Amygdala (tissue), 56 donors: Measurements from ENCODE around the gene ERCC6L.

Experiments used
- DNase-seq, 56 donors: peaks; one replicate each; lab custom pipeline; 2025; lab: John Stamatoyannopoulos, UW

The ERCC6L gene, protein sequence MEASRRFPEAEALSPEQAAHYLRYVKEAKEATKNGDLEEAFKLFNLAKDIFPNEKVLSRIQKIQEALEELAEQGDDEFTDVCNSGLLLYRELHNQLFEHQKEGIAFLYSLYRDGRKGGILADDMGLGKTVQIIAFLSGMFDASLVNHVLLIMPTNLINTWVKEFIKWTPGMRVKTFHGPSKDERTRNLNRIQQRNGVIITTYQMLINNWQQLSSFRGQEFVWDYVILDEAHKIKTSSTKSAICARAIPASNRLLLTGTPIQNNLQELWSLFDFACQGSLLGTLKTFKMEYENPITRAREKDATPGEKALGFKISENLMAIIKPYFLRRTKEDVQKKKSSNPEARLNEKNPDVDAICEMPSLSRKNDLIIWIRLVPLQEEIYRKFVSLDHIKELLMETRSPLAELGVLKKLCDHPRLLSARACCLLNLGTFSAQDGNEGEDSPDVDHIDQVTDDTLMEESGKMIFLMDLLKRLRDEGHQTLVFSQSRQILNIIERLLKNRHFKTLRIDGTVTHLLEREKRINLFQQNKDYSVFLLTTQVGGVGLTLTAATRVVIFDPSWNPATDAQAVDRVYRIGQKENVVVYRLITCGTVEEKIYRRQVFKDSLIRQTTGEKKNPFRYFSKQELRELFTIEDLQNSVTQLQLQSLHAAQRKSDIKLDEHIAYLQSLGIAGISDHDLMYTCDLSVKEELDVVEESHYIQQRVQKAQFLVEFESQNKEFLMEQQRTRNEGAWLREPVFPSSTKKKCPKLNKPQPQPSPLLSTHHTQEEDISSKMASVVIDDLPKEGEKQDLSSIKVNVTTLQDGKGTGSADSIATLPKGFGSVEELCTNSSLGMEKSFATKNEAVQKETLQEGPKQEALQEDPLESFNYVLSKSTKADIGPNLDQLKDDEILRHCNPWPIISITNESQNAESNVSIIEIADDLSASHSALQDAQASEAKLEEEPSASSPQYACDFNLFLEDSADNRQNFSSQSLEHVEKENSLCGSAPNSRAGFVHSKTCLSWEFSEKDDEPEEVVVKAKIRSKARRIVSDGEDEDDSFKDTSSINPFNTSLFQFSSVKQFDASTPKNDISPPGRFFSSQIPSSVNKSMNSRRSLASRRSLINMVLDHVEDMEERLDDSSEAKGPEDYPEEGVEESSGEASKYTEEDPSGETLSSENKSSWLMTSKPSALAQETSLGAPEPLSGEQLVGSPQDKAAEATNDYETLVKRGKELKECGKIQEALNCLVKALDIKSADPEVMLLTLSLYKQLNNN

DNA sequence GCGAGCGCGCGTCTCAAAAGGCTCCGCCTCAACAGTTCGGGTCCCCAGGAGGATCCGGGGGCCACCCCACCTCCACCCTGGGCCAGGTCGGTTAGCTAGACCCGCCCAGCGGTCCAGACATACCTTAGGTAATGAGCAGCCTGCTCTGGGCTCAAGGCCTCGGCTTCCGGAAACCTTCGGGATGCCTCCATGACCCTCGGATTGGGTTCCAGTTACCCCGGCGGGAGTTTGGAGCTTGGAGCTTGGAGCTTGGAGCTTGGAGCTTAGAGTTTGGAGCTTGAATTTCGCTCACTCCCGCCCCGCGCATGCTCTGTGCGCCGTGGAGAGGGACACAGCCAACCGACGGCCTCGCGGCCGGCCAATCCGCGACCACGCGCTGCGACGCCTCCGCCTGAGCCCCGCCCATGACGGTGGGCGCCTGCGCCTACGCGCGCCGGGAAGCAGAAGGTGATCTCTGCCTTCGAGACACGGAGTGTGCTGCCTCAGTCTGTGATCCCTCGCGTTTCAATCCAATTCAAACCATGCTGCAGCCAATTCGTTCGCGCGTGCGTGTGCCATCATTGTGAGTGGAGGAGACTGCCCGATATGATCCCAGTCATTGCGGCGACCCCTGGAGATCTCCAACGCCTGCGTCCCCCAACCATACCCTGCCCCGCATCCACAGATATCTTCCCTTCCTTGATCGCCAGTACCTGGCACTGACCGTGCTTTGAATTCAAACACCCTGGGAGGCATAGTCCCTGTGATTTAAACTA, at the start of gene ERCC6L:
Gene ERCC6L, minus strand, starts transcription at position 307 of the 755 bp plus-strand sequence. Its CDS starts 116 bp downstream, at position 191.
- peak in 55 of 56 donors; percentile 17 to 86 (median 65) for DNase-seq

DNA sequence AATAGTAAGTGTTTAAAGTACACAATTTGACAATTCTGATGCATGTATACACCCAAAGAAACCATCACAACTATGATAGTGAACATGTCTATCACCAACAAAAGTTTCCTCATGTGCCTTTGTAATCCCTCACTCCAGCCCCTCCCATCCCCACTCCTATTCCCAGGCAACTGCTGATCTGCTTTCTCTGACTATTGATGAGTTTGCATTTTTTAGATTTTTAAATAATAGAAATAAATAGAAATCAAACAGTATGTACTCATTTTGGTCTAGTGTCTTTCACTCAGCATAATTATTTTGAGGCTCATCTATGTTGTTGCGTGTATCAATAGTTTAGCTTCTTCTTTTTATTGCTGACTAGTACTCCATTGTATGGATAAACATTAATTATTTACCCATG, 43.5 kb upstream of the ERCC6L start:
- no peak for DNase-seq

DNA sequence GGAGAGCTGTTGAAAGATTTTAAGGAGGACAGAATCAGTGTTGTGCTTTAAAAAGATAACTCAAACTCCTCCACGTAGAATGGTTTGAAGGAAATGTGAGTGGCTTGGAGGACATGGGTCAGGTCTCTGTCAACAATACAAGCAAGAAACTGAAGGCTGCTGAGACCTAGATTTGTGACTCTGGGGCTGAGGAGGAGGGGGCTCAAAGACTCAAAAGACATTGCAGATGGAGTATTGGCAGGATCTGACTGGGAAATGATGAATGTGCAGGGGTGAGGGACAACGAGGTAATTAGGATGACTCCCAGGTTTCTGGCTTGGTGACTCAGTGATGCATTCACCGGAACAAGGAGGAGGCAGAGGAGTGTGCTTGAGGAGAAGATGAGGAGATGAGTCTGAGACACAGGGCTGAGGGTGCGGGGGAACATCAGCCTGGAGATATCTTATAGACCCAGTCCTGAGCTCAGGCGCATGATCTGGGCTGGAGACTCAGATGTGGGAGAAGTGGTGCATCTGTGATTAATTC, 41.6 kb upstream of the ERCC6L start:
- peak in 3 of 56 donors; percentile 1 to 20 (median 11) for DNase-seq

DNA sequence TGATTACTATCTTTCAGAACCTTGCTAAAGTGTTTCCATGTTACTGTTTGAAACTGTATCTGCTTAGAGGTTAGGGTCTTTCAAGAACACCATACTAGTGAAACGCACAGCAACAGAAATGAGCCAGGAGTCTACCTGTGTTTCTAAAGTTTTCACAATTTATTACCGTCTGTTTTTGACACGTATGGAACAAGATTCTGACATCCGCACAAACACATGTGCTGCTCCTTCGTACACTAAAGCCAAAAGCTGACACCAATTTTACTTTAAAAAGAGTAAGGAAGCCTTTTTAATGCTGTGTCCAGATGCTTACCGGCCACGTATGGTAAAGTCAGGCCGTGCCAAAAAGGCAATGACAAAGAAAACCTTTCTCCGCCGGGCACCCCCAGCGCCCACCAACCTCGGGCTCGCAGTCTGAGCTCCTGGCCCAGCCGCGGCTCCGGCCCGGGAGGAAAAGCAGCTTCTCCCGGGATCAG, 37.7 kb upstream of the ERCC6L start:
- DNase-seq, result no peak

DNA sequence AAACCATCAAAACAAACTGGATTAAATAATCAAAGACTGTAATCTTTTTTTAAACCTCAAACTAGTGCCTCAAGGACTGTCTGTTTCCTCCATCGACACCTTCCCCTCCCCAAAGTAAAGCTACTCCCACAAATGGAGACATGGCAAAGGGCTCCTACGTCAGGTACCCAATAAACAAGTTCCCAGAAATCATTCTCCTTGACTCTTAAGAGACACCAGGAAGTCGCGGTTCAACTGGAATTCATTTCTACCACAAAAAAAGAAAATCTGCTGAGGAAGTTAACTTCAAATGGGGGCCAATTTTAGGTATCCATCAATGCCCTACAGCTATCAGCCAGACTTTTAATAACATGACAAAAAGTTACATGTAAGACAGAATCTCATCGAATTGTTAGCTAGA, 35.7 kb upstream of the ERCC6L start:
- no peak for DNase-seq

DNA sequence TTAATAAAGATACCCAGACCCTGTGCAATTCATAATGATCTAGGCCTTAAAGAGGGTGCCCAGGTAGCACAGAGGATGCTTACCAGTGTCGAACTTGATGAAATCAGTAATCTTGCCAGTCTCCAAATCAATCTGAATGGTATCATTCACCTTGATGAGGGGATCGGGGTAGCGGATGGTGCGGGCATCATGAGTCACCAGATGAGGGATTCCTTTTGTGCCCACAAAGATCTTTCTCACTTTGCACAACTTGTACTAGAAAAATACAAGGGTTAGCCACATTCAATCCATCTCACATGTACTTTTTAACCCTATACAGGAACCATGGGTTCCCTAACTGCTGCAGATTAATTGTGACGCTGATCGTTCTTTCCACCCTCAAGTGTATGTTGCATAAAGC, 34.9 kb upstream of the ERCC6L start:
- DNase-seq, result no peak

DNA sequence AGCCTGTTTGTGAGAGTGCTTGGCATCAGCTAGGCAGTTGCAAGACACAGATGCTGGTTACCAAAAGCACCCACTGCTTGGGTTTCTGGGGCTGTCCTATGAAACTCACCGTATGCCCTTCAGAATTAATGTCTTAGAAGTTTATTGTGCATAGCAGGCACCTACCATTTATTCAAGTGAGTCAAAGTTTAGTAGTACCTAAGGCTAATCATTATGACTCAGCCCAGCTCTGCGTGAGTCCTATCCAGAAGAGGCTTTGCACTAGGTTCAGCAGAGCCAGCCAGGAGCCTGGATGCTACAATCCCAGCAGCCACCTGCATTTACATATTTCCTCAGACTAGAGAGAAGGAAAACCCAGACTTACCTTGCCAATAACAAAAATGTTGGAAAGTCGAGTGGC, 34.0 kb upstream of the ERCC6L start:
- no peak for DNase-seq

DNA sequence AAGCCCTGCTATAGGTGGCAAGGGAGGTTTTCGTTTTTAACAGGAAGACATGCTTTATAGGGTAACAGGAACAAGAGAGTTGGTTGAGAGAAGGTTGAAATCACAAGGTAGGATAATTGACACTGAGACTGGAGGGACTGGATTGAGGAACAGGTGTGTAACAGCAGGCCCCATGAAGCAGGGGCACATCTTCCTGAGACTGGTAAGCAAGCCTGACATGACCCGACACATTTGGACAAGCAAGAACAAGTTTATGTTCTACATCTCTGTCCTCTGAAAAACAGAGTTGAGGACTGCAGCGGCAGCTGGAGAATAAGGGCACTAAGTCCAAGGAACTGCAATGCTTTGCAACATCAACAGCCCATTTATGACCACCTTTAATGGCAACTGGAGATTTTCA, 33.0 kb upstream of the ERCC6L start:
- DNase-seq, result no peak

DNA sequence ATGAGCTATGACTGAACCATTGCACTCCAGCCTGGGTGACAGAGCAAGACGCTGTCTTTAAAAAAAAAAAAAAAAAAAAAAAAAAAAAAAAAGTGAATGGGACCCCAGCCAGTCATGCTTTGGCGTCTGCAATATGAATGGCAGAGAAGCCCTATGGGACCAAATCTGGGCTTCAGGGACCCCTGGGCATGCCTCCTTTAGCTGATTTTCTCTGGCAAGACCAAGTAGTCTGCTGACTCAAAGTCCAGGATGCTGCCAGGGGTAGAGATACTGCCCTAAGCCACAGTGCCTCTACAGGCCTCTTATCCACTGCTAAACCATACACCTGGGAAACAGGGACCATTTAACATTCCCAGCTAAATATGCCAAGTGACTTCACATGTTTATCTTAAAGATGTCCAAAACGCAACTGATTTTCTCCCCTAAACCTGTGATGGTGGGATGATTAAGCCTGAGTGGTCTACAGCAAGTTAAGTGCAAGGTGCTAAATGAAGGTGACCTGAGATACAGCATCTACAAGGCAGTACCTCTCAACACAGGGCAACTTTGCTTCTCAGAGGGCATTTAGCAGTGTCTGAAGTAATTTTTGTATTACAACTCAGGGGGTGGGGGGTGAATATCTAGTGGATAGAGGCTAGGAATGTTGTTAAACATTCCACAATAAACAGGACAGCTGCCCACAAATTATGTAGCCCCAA, 32.4 kb upstream of the ERCC6L start:
- no peak for DNase-seq

DNA sequence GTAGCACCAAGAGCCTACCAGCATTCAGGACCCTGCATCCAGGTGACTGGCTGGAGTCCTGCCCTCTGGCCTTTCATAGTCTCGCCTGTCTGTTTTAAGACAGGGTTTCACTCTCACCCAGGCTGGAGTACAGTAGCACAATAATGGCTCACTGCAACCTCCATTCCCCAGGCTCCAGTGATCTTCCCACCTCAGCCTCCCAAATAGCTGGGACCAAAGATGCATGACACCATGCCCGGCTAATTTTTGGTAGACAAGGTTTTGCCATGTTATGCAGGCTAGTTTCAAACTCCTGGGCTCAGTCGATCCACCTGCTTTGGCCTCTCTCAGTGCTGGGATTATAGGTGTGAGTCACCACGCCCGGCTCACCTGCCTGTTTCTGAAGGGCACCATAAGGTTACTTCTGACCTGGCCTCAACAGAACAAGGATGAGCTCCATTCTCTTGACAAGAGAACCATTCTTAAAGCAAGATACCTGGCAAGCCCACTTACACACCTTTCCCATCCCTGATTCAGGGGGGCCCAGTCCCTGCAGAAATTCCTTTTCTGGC, 31.6 kb upstream of the ERCC6L start:
- no peak for DNase-seq

DNA sequence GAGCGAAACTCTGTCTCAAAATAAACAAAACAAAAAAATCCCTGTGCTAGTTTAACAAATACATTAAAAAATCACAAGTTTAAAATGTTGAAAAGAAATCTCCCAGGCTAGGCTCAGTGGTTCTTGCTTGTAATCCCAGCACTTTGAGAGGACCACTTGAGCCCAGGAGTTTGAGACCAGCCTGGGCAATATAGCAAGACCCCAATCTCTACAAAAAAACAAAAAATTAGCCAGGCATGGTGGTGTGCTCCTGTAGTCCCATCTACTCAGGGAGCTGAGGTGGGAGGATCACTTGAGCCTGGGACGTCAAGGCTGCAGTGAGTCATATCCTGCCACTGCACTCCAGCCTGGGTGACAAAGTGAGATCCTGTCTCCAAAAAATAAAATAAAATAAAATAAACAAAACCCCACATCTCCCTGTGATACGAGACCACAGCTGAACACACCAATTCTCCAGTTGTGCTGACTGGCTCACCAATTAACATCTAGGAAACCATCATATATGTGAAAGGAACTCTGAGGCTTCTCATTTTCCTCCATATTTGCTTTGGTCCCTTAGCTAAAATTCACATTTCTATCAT, 30.9 kb upstream of the ERCC6L start:
- DNase-seq, result no peak

DNA sequence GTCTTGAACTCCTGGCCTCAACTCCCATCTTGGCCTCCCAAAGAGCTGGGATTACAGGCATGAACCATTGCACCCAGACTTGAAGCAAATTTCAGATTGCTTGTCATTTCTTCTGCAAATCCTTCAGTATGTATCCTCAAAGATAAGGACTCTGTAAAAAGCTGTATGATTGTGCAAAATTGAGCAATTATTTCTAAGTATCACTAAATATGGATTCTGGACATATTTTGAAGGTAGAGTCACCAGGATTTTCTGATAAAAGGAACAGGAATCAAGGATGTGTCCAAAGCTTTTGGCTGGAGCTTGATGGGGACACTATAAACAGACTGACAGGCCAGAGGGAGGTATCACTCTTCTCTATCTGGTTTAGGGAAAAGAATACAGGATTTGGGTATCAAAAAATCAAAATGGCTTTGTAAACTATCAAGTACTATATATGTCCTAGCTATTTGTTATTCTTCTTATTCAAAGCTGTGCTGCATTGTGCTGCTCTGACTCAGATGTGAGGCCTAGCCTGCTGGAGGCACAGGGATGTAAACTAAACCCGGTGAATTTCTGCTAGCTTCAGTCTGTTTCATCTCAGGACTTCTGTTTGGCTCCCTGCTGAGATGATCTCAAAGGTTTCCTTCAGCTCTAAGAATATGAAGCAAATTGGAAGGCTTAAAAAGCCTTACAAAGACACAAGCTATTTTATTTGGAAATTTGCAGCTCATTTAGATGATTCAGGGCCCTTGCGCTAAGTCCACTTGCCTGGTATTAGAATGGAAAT, 30.0 kb upstream of the ERCC6L start:
- peak in 3 of 56 donors; percentile 1 for DNase-seq

DNA sequence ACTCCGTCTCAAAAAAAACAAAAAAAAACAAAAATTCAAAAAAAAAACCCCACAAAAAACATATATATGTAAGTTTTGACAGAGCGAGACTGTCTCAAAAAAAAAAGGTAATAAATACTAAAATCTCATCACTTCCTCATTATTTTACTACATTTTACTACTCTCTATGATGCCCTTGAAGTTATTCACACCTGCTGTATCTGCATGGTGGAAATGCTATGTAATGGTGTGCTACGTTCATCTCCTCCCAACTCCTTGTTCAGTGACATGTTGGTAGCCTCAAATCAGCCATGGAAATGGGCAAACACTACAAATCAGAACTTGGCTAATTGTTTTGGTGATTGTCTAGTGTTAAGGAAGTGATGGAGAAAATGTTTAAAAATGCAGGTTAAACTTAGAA, 26.4 kb upstream of the ERCC6L start:
- no peak for DNase-seq

DNA sequence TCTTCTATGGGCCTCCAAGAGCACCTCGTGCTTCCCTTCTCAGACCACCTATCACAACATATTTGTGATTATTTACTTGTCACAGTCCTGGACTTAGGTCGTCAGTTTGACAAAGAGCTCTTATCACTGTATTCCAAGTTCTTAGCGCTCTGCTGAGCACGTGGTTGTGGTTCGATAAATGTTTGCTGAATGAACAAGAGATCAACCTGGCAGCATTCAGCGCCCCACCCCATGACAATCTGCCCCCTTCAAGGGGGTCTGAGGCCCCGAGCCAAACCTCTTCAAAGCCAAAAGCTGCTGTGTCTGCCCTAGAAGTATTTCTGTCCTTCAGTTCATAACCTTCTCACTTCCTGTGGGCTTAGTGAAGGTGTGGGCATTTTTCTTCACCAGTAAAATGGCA, 23.2 kb upstream of the ERCC6L start:
- no peak for DNase-seq

DNA sequence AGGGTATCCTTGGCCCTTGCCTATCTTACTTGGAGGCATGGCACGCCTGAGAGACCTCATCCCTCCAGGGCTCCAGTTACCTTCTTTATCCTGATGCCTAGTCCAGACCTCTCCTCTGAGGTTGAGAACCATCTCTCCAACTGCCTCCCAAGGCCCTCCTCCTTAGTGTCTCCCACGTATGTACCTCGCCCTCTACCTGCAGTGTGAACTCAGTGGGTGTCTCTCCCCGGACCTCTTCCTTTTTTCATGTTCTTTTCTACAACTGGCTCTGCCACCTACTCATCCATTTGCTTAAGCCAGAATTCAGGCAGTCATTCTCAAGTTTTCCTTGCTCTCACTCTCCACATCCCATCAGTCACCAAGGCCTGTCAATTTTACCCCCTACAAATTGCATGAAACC, 21.6 kb upstream of the ERCC6L start:
- DNase-seq, result no peak

DNA sequence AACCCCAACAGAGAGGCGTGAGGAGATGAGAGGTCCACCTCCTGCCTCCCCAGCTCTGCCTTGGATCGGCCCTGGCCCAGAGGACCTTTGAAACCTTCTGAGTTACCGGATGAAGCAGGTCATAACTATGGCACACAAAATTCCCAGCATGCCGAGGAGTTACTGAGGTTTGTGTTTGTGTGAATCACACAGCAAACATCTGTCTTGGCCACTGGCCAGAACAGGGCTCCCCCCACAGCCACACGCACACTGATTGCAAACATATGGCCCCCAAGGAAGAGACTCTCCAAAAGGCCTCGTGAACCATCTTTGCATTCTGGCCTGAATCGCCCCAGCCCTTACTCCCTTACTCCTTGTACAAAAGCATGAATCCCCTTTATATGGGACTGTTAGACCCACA, 19.3 kb upstream of the ERCC6L start:
- no peak for DNase-seq

DNA sequence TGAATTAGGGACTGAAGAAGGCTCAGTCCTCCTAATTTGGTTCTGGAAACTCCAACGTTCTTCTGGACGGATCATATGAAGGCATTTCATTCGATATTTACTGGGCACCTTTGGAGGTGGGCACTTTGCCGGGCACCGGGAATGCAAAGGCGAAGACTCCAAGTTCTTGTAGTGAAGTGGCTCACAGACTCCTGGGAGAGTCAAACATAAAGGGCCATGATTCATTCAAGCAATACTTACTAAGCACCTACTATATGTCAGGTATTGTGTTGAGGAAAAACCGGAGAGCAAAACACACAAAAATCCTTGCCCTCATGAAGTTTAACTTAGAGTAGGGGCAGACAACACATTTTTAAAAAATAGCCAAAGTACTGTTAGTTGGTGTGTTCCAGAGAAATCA, 17.0 kb upstream of the ERCC6L start:
- no peak for DNase-seq

DNA sequence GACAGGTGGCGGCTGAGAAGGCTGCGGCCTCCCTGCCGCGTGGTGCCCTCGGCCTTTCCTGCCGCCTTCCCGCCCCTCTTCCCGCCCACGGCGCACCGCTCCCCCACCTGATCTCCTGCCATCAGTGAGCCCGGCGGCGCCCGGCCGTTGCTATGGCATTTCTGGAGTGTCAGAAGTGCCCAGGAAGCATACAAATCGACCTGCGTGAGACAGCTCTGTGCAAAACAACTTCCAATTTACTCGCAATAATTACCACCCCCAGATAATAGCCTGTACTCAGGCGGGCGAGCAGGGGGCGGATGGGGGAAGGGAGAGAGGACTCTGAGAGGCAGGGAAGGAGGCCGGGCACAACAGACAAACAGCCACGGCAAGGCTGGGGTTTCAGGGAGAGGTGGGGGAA, 16.6 kb upstream of the ERCC6L start:
- peak in 44 of 56 donors; percentile 1 to 62 (median 16) for DNase-seq
